GM21737 (cell line): ENCODE measurements around the gene MYG1.

ENCODE experiments used
- ATAC-seq: cut with Tn5 transposase; IDR thresholded peaks from one replicate; pipeline ENCODE4 v1.9.1; 2021; ENCODE audit warnings: mild to moderate bottlenecking, moderate library complexity; ENCODE audit not compliant: unreplicated experiment

MYG1 gene

GRCh38 chr12:53352331-53353256, 53.1 kb downstream of the MYG1 start:
- peak; percentile 77 for ATAC-seq

DNA sequence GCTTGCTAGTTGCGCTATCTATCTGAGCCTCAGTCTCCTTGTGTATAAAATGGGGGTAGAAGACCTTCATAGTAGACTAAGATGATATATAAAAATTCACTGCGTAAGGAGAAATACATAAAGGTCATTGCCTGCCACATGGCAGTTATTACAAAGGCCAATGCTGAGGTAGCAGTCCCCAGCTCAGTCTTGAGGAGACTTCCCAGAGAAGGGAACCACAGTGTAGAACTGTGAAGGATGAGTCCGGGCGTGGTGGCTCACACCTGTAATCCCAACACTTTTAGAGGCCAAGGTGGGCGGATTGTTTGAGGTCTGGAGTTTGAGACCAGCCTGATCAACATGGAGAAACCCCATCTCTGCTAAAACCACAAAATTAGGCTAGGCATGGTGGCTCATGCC, 53.8 kb downstream of the MYG1 start:
- no peak for ATAC-seq

- no peak for ATAC-seq
Measured at GRCh38 chr12:53355121-53355520, 55.6 kb downstream of the MYG1 start.
